ENCODE measurements around the gene CAPN1. TPM values are rescaled to one million over a fixed set of nuclear protein-coding genes. Genes with fewer than 3 reads are reported as not detected.
A peak's percentile ranks its signal among the peaks of the same experiment; 100 is the strongest.

CAPN1 gene
- total RNA-seq, 1 experiment from 2014 or later: 175 TPM

- no peak overlapping the region for H3K4ac ChIP-seq (ENCODE audit: low read depth, low read length)
- DNase-seq: no peak
- no CpG with 5 or more reads among the region's 4 CpGs for WGBS (ENCODE audit: extremely low coverage, insufficient read length, low lambda C conversion rate)
- no peak overlapping the region for H4K8ac ChIP-seq (replicated peaks; ENCODE audit: insufficient read length, low read depth, low read length)
- H2BK15ac ChIP-seq (ENCODE audit: low read depth, low read length): no peak overlapping the region
- H2BK5ac ChIP-seq (ENCODE audit: insufficient read length, low read length): no peak overlapping the region
- H3K18ac ChIP-seq (ENCODE audit: insufficient read length, low read depth, low read length): no peak overlapping the region
- H2BK120ac ChIP-seq (ENCODE audit: low read depth, low read length, poor library complexity, severe bottlenecking): no peak overlapping the region
- no peaks in the 10 kb centered on the region for H3K27me3 Mint-ChIP-seq (ENCODE audit: low read depth)
- H2AFZ ChIP-seq (ENCODE audit: low read length): no peak overlapping the region
- no peak overlapping the region; a peak in 1 of 5 replicates for H3K4me3 Mint-ChIP-seq
- H3K79me2 ChIP-seq (ENCODE audit: insufficient read depth, low read length): no peaks in the 10 kb centered on the region
- H3K4me2 ChIP-seq (ENCODE audit: insufficient read depth, insufficient read length, low read length): no peak overlapping the region
- no peak overlapping the region for H3T11ph ChIP-seq (ENCODE audit: low read length)
- peaks cover 8% of the 10 kb centered on the region; the same call in 1 of the 2 replicates for H3K4me1 ChIP-seq (ENCODE audit: insufficient read depth, low read length)
- H2AK5ac ChIP-seq (ENCODE audit: insufficient read length, low read length): no peak overlapping the region
- TF ChIP-seq CTCF (conservative IDR thresholded peaks at IDR 0.05): no peak
- H4K5ac ChIP-seq (ENCODE audit: insufficient read length, low read depth, low read length): no peak overlapping the region
- H3K9me3 Mint-ChIP-seq: peaks cover 0 to 3% of the 10 kb centered on the region in 2 experiments; a peak in 1 of 5 replicates
- peaks cover 5% of the 10 kb centered on the region for H3K23me2 ChIP-seq (ENCODE audit: insufficient read length, low read depth, low read length, poor library complexity, severe bottlenecking)
- H3K9ac ChIP-seq (ENCODE audit: extremely low read depth, insufficient read length, low read length): no peak overlapping the region
- no peaks in the 10 kb centered on the region for H3K9me3 ChIP-seq (ENCODE audit: control insufficient read depth, low read depth, low read length)
- H3K14ac ChIP-seq (ENCODE audit: insufficient read depth, low read length): no peak overlapping the region
- no peak overlapping the region for H3K23ac ChIP-seq (ENCODE audit: insufficient read length, low read depth, low read length)
- H3K36me3 Mint-ChIP-seq (ENCODE audit: insufficient read depth in 1 of 3, low read depth in 3 of 3): peaks cover 14 to 54% (median 53%) of the 10 kb centered on the region in 3 experiments; a peak in 6 of 7 replicates
- no peak overlapping the region for H2BK20ac ChIP-seq (ENCODE audit: low read depth, low read length, poor library complexity, severe bottlenecking)
- no peak overlapping the region for H3K56ac ChIP-seq (ENCODE audit: insufficient read length, low read depth, low read length)
- no peaks in the 10 kb centered on the region for H4K20me1 ChIP-seq (ENCODE audit: control insufficient read depth, insufficient read depth, insufficient read length)
- H3K27ac ChIP-seq (ENCODE audit: insufficient read length, low read depth, low read length): no peak overlapping the region
- H4K91ac ChIP-seq (ENCODE audit: insufficient read length, low read depth, low read length): no peak overlapping the region
- peak overlapping the region in 2 of 3 experiments; percentile 61 to 62; a peak in 3 of 7 replicates for H3K27ac Mint-ChIP-seq
- H3K4me1 Mint-ChIP-seq: peaks cover 27 to 42% of the 10 kb centered on the region in 2 experiments
- H2BK12ac ChIP-seq (ENCODE audit: insufficient read length, low read depth, low read length): no peak overlapping the region
- no peaks in the 10 kb centered on the region for H3K79me1 ChIP-seq (ENCODE audit: insufficient read depth, low read depth, low read length, poor library complexity, severe bottlenecking)
- H3K27me3 ChIP-seq (ENCODE audit: insufficient read depth, low read length): no peaks in the 10 kb centered on the region
These were observed 29.0 kb downstream of the CAPN1 start for GRCh38 chr11:65210748-65211147.

Measured in H9 (cell line).